Colonic mucosa (tissue), 4 donors: ENCODE data around the gene DSTYK. TPM values are rescaled to one million over a fixed set of nuclear protein-coding genes. Genes with fewer than 3 reads are reported as not detected.

Experiments used
- DNase-seq: peaks from one replicate; pipeline ENCODE4 v3.0.0-alpha.2; 2020
- H3K27ac ChIP-seq: fragments of 200-600 bp; one replicate; pipeline ENCODE4 v1.8.0; 2021
- H3K27me3 ChIP-seq: fragments of 200-600 bp; one replicate; pipeline ENCODE4 v1.8.0; 2021
- H3K36me3 ChIP-seq: fragments of 200-600 bp; one replicate; pipeline ENCODE4 v1.8.0; 2021
- H3K4me1 ChIP-seq: fragments of 200-600 bp; one replicate; pipeline ENCODE4 v1.8.0; 2021; ENCODE audit warnings: mild to moderate bottlenecking
- H3K4me3 ChIP-seq: fragments of 200-600 bp; one replicate; pipeline ENCODE4 v1.8.0; 2021
- H3K9ac ChIP-seq, 2 donors: one replicate each; pipeline ENCODE4 v1.7.0; 2013; ENCODE audit warnings: control low read depth in 2 of 2, low read depth in 2 of 2, low read length in 2 of 2
- H3K9me3 ChIP-seq: fragments of 200-600 bp; one replicate; pipeline ENCODE4 v1.8.0; 2021
- intact Hi-C: fragments of 100-400 bp; cut with DNase I; formaldehyde crosslinking; loops from one replicate; pipeline ENCODE4 v1.14.1; 2022
- total RNA-seq, 2 donors: library from RNA; stranded (reverse); fragmentation: NEBNext Ultra II Directional in 1 of 2; extraction: Animal tissue kit (Norgen Biotek cat#: 25700) in 1 of 2; gene quantifications; one replicate each; pipeline ENCODE4 v1.2.1, GENCODE V29; 2021
- TF ChIP-seq, protein P1 (sequence below): fragments of 200-600 bp; IDR thresholded peaks from one replicate; pipeline ENCODE4 v1.8.0; 2022; ENCODE audit warnings: antibody characterized with exemption, mild to moderate bottlenecking
- donor health status: healthy.
- donor health status: DM: no; HTN: no; CAD: no.
- donor health status: DM: no; HTN: no; CAD: no.

Gene DSTYK
- total RNA-seq, 2 donors from 2014 or later, result 4.5 to 5.7 TPM

DNA sequence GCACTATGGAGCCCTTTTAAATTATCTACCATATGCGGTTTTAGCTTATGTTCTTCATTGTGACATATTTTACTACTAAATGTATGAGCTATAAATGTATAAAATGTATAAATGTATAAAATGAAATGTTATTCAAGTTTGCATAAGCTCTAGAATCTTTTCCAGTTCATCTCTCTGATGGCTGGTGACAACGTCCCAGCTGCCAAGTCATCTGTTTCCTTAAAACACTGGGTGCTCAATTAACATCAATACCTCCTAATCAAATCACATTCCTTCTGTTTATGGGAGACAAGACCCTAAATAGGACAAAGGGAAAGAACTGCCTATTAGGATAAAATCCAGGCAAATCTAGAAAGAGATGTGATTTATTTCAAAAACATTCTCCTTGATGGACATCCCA is 22.9 kb downstream of the DSTYK start:
- TF ChIP-seq, protein P1, sequence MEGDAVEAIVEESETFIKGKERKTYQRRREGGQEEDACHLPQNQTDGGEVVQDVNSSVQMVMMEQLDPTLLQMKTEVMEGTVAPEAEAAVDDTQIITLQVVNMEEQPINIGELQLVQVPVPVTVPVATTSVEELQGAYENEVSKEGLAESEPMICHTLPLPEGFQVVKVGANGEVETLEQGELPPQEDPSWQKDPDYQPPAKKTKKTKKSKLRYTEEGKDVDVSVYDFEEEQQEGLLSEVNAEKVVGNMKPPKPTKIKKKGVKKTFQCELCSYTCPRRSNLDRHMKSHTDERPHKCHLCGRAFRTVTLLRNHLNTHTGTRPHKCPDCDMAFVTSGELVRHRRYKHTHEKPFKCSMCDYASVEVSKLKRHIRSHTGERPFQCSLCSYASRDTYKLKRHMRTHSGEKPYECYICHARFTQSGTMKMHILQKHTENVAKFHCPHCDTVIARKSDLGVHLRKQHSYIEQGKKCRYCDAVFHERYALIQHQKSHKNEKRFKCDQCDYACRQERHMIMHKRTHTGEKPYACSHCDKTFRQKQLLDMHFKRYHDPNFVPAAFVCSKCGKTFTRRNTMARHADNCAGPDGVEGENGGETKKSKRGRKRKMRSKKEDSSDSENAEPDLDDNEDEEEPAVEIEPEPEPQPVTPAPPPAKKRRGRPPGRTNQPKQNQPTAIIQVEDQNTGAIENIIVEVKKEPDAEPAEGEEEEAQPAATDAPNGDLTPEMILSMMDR, result no peak
- no peak overlapping the region for H3K4me3 ChIP-seq
- H3K36me3 ChIP-seq, result no peaks in the 10 kb centered on the region
- intact Hi-C loops, result no loop called here
- H3K27me3 ChIP-seq, result no peaks in the 10 kb centered on the region
- no peaks in the 10 kb centered on the region for H3K9me3 ChIP-seq
- H3K9ac ChIP-seq, result no peak overlapping the region
- H3K4me1 ChIP-seq, result peaks cover 12% of the 10 kb centered on the region
- no peak for DNase-seq
- H3K27ac ChIP-seq, result no peak overlapping the region

DNA sequence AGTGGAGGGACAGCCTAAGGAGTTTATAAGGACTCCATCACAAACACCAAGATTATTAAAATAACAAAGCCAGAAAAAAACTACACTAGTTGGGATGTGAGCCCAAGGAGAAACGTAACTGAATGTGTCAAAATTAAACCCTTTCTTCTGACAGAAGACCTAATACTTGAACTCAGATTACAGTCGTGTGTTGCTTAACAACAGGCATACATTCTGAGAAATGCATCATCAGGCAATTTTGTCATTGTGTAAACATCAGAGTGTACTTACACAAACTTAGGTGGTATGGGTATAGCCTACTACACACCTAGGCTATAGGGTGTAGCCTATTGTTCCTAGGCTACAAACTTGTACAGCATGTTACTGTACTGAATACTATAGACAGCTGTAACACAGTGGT is 23.4 kb downstream of the DSTYK start:
- Histone ChIP-seq H3K9ac (no peak overlapping the region), H3K36me3 (no peaks in the 10 kb centered on the region), H3K4me1 (peaks cover 12% of the 10 kb centered on the region), H3K27me3 (no peaks in the 10 kb centered on the region), H3K9me3 (no peaks in the 10 kb centered on the region), H3K27ac (no peak overlapping the region), H3K4me3 (no peak overlapping the region)
- TF ChIP-seq, protein P1, result no peak
- intact Hi-C loops, result no loop called here
- no peak for DNase-seq

DNA sequence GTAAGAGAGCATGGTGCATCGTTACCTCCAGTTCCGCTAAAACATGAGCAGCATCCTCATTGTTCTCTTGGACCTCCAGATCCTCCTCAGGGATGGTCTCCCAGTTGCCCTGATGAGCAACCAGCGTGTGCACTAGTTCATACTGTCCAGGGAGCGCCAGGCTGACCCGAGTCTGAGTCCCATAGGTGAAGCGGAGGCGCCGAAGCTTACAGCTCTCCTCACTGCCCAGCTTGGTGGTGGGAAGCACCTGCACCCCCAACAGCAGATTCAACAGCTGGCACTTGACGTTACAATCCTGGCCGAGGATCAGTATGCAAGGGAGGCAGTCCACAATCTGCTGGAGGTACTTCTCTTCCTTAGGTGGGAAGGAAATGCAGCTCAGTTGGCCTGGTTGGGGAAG is 24.1 kb downstream of the DSTYK start:
- no peak for DNase-seq
- Histone ChIP-seq H3K4me1 (peaks cover 12% of the 10 kb centered on the region), H3K36me3 (no peaks in the 10 kb centered on the region), H3K27ac (no peak overlapping the region), H3K9ac (no peak overlapping the region), H3K9me3 (no peaks in the 10 kb centered on the region), H3K4me3 (no peak overlapping the region), H3K27me3 (no peaks in the 10 kb centered on the region)
- intact Hi-C loops, result no loop called here
- TF ChIP-seq, protein P1, result no peak

DNA sequence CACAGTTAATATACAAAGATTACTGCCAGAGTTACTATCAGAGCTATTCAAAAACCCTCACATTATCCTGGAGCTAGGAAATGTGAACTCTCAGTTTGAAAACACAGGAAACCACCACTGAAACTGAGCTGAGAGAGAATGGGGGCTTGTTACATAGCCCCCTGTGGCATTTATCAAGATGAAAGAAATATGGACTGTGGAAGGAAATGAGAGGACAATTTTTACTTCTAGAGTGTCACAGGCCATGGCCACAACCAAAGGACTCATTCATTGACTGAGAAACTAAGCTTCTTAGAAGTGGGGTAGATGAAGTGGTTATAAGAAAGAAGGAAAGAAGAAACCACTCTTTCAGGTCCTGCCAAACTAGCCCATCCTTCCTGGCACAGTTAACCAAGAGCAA is 25.3 kb downstream of the DSTYK start:
- intact Hi-C loops, result no loop called here
- Histone ChIP-seq H3K27ac (no peak overlapping the region), H3K4me3 (no peak overlapping the region), H3K4me1 (peaks cover 6% of the 10 kb centered on the region), H3K27me3 (no peaks in the 10 kb centered on the region), H3K9me3 (no peaks in the 10 kb centered on the region), H3K36me3 (no peaks in the 10 kb centered on the region), H3K9ac (no peak overlapping the region)
- DNase-seq, result no peak
- TF ChIP-seq, protein P1, result no peak

DNA sequence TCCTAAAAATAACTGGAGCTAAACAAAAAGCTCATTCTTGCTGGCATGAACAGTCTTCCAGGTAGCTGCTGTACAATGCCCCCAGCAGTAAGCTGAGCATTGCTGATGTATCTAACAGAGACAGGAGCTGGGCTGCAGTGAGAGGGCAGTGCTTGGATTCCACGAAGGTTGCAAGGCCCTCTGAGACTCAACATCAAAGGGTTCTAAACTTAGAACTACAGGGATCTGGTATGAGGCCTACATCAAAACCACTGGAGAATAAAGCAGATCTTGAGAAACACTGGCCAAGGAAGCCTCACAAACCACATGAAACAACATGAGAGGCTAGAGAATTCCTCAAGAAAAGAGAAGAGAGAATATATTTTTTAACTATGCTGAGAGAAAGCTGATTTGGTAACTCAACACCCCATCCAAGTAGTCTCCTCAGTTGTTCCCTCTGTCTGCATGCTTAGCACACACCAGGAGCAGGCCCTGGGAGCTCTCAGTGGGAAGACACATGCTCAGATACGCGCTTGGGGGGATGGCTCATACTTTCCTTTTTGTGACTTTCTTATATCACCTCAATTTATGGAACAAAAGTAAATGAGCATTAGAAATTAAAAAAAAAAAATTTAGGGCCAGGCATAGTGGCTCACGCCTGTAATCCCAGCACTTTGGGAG is 27.7 kb downstream of the DSTYK start:
- intact Hi-C loops, result no loop called here
- no peak overlapping the region for H3K9ac ChIP-seq
- TF ChIP-seq, protein P1, result no peak
- no peak for DNase-seq
- no peaks in the 10 kb centered on the region for H3K27me3 ChIP-seq
- H3K4me3 ChIP-seq, result no peak overlapping the region
- no peaks in the 10 kb centered on the region for H3K36me3 ChIP-seq
- peaks cover 5% of the 10 kb centered on the region for H3K4me1 ChIP-seq
- H3K27ac ChIP-seq, result no peak overlapping the region
- no peaks in the 10 kb centered on the region for H3K9me3 ChIP-seq
